ENCODE measurements around the gene OR14A16.

DNA sequence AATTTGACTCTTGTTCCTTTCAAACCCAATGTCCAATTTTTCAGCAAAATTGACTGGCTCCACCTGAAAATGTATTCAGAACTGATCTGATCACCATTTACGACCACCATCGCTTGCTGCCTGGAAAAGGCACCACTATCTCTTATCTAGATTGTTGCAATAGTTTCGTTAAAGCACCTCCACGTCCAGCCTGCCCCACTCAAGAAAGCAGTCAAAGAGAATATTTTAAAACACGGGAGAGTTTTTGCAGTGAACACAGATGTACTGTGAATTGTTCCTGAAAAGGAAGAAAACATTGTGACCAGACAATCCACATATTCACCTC lies 21.7 kb upstream of the OR14A16 start:
- no peak for TF ChIP-seq EZH2 (IDR thresholded peaks at IDR 0.05; ENCODE audit: insufficient read depth, poor library complexity, severe bottlenecking)
- no peak for TF ChIP-seq EZH2phosphoT487 (IDR thresholded peaks at IDR 0.05; ENCODE audit: insufficient read depth, low read depth)
